Hematopoietic multipotent progenitor cell (in vitro differentiated cells): ENCODE measurements around the gene LRRC61. TPM values are rescaled to one million over a fixed set of nuclear protein-coding genes. Genes with fewer than 3 reads are reported as not detected.
A peak's percentile ranks its signal among the peaks of the same experiment; 100 is the strongest.
"Not testable (repeated sequence)": the region's sequence is repeated elsewhere in the genome, so short reads cannot be mapped to it uniquely, and the experiment has no call there.

ENCODE experiments used
- DNase-seq, 3 donors: peaks; one replicate each; pipeline ENCODE4 v3.0.0-alpha.2; 2011 to 2015; ENCODE audit warnings: low read depth in 2 of 3, low spot score in 2 of 3
- total RNA-seq: library from RNA; depleted of rRNA; stranded (reverse); fragments of >200 nt; gene quantifications from one replicate; pipeline ENCODE4 v1.2.3, GENCODE V29; 2012

The LRRC61 gene, protein sequence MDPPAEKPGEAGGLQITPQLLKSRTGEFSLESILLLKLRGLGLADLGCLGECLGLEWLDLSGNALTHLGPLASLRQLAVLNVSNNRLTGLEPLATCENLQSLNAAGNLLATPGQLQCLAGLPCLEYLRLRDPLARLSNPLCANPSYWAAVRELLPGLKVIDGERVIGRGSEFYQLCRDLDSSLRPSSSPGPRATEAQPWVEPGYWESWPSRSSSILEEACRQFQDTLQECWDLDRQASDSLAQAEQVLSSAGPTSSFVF
- 46.6 TPM for total RNA-seq

DNA sequence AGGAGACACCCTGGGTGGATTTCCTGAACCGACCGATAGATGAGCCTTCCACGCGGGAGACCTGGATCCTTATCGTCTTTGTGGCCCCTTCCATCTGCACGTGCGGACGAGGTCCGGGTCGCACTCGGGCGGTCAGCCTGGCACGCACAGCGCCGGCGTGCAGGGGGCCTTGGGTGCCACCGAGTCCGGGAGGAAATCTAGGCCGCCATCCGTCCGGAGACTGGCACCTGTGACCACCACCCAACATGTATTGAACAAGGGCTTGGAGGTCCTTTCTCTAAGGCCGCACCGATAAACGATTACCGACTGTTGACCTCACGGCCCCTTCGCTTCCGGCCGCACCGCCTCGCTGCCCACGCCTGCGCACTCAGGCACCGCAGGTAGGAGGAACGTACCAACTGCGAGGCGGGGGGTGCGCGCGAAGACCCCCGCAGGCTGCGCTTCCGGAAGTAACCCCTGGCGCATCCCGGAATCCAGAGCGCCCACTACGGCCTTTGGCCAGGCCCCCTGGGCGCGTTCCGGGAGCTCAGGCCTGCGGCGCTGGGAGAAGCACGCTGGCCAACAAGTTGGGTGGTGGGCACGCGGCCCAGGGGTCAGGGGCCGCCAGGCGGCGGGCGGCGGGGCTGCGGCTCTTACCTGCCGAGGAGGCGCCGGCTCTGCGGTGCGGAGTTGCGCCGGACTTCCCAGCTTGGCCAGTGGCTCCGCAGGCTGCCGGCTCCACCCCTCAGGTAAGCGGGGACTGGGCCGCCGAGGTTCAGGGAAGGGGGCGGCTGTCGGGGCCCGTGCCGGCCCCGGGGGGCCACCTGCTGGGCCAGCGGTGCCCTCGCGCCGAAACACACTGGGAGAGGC, at the start of gene LRRC61, which contains the start of gene ACTR3C:
TSS of gene LRRC61 (plus strand) at position 523 of the 849 bp plus-strand sequence. CDS start 13,507 bp downstream, outside the sequence.
TSS of gene ACTR3C (minus strand) at position 713 of the 849 bp plus-strand sequence. CDS start 28,249 bp downstream, outside the sequence.
- peak; percentile 23 to 59 (median 53) for DNase-seq

DNA sequence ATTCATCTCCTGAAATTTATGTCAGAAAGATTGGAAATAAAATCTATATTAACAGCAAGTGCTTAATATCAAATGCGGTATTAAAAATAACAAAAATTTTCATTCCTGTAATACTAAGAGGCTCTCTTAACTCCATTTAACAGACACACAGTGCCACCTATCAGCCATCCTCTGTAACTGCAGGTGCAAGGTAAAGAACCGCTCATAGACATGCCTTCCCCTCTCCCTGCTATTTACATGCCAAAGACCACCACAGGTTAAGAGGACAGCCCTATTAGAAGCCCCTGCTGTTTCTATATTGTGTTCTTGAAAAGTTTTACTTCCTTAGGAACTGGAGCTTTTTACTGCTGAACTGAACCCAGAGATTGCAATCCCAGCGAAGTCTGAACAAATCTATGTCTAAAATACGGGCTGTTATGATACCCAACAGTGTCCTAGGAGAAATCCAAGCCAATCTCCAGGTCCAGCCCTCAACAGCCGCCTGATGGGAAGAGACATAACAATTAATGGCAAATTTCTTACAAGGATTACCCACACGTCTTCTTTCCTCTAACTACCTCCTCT, 46.9 kb upstream of the LRRC61 start:
- DNase-seq: peak in 1 of 3 donors; percentile 58

DNA sequence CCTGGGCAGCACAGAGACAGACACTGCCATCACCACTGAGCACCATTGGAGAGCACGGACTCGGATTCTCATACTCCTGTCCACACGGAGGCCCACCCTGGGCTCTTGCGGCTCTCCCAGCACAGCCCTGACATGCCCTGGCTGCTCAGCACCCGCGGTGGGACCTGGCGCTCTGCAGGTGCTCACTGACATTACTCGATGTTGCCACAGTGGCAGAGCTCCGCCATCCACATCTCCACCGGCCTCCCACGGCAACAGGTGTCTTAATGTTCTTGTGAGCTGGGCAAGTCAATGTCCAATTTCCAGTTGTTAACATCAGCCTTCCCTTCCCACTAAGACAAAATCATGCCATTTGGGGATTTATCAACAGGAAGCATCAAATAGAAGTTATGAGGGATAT, 44.8 kb upstream of the LRRC61 start:
- DNase-seq: not testable (repeated sequence)

DNA sequence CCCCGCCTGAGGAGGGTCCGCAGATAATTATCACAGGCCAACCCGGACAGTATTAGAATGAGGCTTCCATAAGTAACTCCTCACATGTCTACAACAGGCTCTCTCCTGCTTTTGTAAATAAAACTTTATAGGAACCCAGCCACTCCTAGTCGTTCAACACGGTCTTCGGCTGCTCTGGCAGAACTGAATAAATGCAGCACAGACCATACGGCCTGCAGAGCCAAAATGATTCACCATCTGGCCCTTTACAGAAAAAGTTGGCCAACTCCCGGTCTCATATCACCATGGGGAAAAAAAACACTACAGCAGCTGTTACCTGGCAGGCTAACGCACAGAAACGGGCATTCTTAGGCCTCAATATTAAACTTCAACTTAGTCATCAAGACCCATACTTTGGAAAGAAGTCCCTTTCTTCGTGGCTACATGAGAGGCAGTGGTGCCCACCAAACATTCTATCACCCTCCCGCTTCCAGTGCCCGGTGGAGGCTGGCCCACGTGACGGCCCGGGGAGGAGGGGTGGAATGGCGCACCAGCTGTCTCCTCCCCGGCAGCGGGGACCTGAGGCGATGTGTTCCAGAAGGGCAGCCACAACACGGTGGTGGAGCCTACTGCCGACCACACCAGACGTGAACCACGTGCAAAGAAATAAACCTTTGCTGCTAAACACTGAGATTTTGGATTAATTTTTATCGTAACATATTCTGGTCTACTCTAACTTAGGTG, 41.3 kb upstream of the LRRC61 start:
- DNase-seq: not testable (repeated sequence)

DNA sequence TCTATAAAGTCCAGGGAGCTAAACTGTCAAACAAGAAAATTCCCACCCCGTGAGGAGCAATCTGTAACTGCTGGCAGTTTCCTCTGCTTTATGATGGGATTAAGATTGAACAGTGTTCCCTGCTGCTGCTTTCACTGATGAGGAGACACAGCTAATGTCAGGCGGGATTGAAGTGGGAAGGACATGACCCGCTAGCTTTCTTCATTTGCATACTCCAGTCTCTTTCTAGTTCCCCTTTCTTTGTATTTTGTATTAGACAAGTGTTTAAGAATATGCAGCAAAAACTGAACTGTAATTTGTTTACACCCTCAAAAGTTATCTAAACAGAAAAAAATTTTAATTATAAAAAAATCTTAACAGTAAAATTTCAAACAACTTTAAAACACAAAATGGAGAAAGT, 40.0 kb upstream of the LRRC61 start:
- not testable (repeated sequence) for DNase-seq

DNA sequence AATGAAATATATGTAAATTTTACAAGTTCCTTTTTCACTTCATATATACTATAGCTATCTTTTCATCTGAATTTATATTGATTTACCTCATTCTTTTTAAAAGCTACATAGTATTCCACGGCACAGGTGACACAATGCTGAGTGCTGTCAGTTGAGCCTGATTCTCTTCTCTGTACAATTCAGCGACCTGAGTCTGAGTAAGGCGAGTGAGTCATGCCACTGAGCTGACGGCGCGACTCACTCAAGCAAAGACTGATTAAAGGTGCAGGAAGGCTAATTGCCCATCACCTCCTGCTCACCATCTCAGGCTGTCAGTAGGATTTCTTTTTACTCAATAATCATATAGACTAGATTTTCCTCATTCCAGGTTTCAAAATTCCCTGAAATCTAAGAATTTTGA, 39.5 kb upstream of the LRRC61 start:
- DNase-seq: not testable (repeated sequence)

DNA sequence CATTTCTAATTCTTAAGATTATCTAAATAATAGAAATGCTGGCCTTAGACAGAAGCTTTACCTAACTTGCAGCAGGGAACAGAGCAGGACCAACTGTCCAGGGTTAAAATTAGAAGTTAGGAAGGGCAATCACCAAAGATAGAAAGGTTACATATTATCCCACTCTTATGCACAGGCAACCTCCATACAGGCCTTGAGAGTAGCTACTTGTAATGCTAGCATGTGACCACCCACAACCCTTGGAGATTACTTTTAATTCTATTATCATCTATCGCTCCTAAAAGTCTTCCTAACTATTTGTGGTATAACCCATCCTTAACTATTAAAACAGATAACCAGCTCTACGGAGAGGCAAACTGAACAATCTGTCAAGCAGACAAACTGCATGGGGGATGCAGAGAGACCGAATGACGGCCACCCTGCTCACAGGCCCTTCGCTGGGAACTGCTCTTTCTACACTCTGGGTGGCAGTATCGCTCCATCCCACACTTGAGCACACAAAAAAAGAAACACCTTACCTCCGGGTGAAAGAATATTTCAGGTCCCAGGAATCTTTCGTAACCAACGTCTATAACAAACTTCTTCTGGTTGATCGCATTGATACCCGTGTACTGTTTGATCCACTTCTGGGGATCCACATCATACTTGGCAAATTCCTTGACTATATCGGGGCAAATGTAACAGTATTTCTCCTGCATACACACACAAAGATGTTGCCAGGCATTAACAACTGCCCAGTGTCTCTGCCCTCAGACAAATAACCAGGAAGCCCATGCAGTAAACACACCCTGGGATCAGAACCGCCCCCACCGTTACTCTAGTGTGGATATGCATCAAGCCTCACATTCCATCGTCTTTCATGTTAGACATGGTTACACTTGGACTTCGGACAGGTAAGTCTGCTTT, 37.1 kb upstream of the LRRC61 start:
- DNase-seq: peak in 1 of 3 donors; percentile 51

DNA sequence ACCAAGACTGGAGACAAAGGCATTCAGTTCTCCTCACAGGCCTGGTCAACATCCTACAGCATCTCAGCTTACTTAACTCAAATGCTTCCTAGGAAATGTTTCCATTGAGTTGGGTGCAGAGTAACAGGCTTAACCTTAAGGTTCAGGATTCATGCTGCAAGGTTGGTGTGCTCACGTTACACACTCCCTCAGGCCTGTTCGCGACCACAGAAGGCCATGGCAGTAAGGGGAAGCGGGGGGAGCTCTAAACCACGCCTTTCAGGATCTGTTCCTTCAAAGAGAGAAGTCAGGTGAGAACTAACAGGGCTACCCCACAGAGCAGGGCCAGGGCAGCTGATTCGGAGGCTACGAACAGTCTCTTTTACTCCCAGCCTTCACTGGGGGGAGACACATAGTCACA, 35.3 kb upstream of the LRRC61 start:
- peak in 1 of 3 donors; percentile 7 for DNase-seq

DNA sequence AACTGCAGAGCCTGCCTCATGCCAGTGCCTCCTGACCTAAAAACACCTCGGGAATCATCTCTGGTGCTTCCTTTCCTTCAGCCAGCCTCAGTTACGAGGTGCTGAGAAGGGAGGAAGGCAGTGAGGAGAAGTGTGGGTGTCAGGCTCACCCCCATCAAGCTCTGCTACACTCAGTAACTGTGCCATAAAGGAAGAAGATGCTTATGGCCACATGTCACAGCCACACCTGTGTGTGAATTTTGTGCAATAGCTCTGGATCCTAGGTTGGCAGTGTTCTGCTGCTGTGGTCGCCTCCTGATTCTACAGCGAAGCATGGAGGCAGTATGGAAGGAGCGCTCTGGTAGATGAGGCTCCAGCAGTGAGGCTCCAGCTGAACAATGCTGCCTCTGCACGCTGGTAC, 34.3 kb upstream of the LRRC61 start:
- DNase-seq: not testable (repeated sequence)

DNA sequence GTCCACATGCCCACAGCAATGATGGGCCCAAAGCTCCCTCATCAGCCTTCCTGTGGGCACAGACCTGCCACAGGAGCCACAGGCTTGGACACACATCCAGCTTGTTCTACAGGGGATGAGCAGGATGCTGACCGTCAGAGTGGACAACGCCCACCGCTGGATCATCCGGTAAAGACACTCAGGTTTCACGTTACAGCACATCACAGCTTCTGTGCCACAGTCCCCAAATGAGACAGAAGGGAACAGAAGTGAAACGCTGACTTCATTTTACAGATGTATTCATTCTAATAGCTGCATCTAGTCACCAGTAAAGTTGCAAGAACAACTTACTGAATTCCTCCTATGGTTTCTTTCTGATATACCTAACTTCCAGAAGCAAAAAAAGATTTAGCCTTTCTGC, 32.8 kb upstream of the LRRC61 start:
- DNase-seq: not testable (repeated sequence)

DNA sequence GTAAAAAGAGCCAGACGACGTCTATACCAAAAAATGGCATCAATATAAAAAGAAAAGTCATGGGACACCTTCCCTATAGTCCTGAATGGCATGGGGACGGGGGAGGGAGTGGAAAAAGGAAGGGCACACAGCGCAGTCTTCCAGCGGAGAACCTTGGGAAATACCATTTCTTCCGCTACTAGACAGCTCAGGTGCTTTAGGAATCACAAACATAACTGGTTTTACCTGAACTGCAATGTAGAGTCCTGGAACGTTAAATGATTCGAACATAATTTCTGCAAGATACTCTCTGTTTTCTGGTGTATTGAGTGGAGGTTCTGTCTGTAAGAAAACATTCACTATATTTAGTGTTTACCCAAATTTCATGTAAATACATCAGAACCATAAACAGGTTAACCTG, 28.1 kb upstream of the LRRC61 start:
- DNase-seq: not testable (repeated sequence)

DNA sequence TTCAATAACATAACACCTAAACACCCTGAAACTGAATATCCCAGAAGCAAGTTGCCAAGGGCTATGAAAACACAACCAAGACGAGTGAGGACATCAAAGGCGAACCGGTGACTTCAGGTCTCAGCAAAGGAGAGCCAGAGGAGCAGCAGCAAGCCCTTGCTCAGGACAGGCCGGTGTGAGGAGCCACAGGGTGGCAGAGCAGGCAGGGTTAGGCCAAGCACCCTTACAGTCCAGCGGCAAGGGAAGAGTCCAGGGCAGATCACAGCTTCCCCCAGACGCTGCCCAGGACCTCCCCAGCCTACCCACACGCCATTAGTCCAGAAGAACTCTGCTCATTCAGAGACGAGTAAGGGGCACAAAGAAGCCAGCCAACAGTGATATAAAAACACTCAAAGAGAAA, 27.5 kb upstream of the LRRC61 start:
- DNase-seq: not testable (repeated sequence)

DNA sequence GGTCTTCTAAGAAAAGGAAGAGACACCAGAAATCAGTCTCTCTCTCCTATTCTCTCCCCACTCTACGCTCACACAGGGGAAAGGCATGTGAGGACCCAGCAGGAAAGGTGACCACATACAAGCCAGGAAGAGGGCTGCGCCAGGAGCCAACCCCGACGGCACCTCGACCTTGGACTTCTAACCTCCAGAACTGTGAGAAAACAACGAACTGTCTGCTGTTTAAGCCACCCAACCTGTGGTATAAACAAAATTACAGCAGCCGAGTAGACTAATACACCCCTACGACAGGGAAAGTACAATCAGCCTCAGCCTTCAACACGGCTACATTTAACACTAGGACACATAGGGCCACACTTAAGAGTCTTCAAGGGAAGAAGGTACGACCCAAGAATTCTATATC, 26.4 kb upstream of the LRRC61 start:
- not testable (repeated sequence) for DNase-seq

DNA sequence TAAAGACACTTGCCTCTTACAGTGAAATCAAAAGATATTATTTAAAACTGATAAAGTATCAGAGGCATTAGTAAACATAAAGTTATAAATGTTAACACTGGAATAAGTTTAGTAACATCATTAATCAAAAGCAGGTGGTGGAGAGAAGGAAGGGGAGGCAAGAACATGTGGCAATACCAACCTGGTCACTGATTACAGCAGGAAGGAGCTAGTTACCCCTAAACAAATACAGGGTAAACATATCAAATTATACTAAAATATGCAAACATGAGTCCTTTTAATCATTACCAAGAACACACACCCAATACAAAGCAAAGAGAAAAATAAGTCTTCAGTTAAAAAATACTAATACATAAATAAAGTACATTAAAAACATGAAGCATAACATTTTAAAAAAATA, 25.2 kb upstream of the LRRC61 start:
- DNase-seq: not testable (repeated sequence)

DNA sequence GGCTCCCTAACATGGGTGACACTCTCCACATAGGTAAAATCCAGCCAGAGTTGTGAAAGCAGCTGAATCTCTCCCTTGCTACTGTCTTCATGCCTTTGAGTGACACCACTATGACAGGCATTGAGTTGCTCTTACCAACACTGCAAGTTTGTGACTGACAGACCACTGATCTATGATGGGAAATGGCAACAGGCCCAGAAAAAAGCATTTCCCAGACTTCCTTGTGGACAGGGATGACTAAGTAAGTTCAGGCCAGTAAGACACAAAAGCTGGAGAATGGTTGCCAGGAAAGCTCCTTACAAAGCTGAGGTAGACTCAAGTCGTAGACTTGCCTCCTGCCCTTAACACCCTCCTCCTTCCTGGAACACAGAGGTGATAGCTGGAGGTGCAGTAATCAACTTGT, 20.2 kb upstream of the LRRC61 start:
- DNase-seq: not testable (repeated sequence)

DNA sequence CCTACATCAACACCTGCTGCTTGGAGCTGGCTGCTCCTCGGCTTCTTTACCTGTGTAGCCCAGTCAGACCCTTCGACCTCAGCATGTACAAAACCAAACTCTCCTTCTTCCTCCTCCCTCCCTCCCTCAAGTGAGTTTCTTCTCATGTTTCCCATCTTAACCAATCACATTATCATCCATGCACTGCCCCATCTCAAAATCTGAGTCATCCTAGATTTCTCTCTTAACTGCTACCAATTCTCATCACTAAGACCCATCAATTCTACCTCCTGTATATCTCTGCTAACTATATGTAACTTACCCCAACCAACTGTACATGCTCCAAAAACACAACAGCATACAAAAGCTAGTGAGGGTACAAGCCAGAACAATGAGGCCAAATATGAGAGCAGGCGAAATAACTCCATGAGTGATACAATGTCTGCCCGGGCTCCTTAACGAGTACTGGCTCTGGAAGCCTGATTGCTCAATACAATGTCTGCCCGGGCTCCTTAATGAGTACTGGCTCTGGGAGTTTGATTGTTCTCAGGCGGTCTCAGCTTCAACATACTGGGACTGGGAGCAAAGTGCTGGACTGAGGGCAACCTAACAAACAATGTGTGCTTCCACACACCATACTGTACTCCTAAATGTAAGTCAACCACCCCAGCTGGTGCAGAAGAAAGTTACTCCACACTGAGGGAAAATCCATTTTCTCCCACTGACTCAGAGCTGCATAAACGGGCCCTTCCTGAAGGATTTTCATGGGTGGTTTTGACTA, 18.5 kb upstream of the LRRC61 start:
- DNase-seq: not testable (repeated sequence)

DNA sequence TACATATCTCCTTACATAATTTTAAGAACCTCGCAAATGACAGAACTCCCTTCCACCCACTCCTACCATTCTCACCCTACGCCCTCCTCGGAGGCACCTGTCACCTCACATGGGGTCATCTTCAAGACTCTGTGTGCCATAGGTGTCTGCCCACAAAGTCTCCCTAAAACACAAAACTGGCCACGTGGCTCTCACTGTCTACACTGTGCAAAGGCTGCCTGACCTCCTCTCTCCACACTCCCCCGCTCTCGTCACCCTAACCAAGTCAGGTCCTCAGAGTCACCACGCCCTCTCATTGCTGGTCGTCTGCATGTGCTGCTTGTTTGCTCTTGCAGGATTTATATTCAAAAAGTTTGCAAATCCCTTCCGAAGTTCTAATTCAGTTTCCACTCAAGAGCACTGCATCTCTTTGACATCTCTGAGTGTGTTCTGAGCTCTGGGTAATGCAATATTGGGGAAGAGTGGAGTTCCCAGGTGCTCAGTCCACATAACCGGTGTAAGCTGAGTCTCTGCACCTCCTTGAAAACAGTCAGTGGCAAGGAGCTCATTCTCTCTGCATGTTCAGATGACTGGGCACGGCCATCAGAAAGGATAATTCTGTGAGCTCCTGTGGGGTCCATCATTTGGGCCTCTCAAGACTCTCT, 17.8 kb upstream of the LRRC61 start:
- DNase-seq: not testable (repeated sequence)

DNA sequence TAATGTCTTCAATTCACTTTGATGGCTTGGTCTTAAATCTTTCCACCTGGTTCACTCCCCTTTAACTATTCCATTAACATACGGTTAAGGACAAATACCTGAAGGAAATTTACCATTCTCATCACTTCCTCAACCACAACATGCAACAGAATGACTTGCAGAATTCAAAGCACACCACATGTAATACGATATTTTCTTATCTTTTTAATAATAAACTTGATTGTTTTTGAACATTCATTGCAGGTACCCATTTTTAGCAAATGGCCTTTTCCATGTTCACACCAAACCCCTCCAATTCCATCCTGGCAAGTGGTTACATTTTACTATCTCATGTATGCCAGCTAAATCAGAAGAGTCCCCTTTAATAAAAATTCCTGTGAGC, 17.3 kb upstream of the LRRC61 start:
- DNase-seq: not testable (repeated sequence)
